Heart right ventricle (tissue), 16 donors: ENCODE measurements around the gene CD300LF. TPM values are rescaled to one million over a fixed set of nuclear protein-coding genes. Genes with fewer than 3 reads are reported as not detected.

ENCODE experiments used
- ATAC-seq, 8 donors: fragments of 200-7000 bp; cut with Tn5 transposase; one replicate each; pipeline ENCODE4 v1.9.1; 2020; ENCODE audit warnings: mild to moderate bottlenecking in 8 of 8, moderate library complexity in 8 of 8, moderate number of reproducible peaks in 1 of 8
- DNase-seq, 2 donors: peaks; one replicate each; pipeline ENCODE4 v3.0.0-alpha.2; 2020
- H3K27ac ChIP-seq, 10 donors: fragments of 200-600 bp; sonication (generic) in 2 of 10; one replicate each; pipeline versions ENCODE4 v1.5.0 to v1.8.0; 2020 to 2022; ENCODE audit warnings: mild to moderate bottlenecking in 3 of 10
- H3K27me3 ChIP-seq, 7 donors: fragments of 200-600 bp; one replicate each; pipeline ENCODE4 v1.8.0; 2021 to 2022; ENCODE audit warnings: mild to moderate bottlenecking in 2 of 7
- H3K36me3 ChIP-seq, 9 donors: fragments of 200-600 bp; sonication (generic) in 1 of 9; one replicate each; pipeline versions ENCODE4 v1.5.0 to v1.8.0; 2020 to 2022; ENCODE audit warnings: mild to moderate bottlenecking in 2 of 9
- H3K4me1 ChIP-seq, 9 donors: fragments of 200-600 bp; sonication (generic) in 1 of 9; one replicate each; pipeline versions ENCODE4 v1.5.0 to v1.8.0; 2020 to 2022; ENCODE audit warnings: mild to moderate bottlenecking in 4 of 9
- H3K4me3 ChIP-seq, 10 donors: fragments of 200-600 bp; sonication (generic) in 2 of 10; one replicate each; pipeline versions ENCODE4 v1.5.0 to v1.8.0; 2020 to 2022; ENCODE audit warnings: mild to moderate bottlenecking in 7 of 10, moderate library complexity in 2 of 10
- H3K9me3 ChIP-seq, 11 donors: fragments of 200-600 bp in 10 of 11; sonication (generic) in 2 of 11; one replicate each; pipeline versions ENCODE4 v1.5.0 to v1.8.0; 2013 to 2022; ENCODE audit warnings: mild to moderate bottlenecking in 2 of 11, control low read depth in 1 of 11, moderate library complexity in 1 of 11
- CTCF ChIP-seq, 9 donors: fragments of 200-600 bp; sonication (generic) in 2 of 9; IDR thresholded peaks; one replicate each; pipeline versions ENCODE4 v1.5.0 to v1.8.0; 2021 to 2022; ENCODE audit warnings: antibody characterized with exemption in 9 of 9, mild to moderate bottlenecking in 5 of 9, moderate library complexity in 1 of 9
- WGBS, 2 donors: extraction: QIAGEN DNeasy Blood & Tissue Kit; methylation state at CpG; one replicate each; pipeline ENCODE4 v1.1.7; 2013; ENCODE audit warnings: inconsistent platforms in 1 of 2; 5-methylcytosine and 5-hydroxymethylcytosine counted together
- intact Hi-C, 10 donors: fragments of 100-400 bp; cut with DNase I; formaldehyde crosslinking; loops; one replicate each; pipeline versions ENCODE4 v1.11.1 to v1.14.2; 2022
- long read RNA-seq, 3 donors: library from polyadenylated mRNA; unstranded; transcript quantifications; one replicate each; pipeline ENCODE4 v2.0.0, GENCODE V29; 2020 to 2021
- polyA plus RNA-seq, 2 donors: library from polyadenylated mRNA; stranded (reverse); fragments of 200-250 nt; gene quantifications; one replicate each; pipeline ENCODE4 v1.2.3, GENCODE V29; 2013
- total RNA-seq, 10 donors: library from RNA; stranded (reverse); fragmentation: NEBNext Ultra II Directional in 3 of 10; extraction: Animal tissue kit (Norgen Biotek cat#: 25700) in 3 of 10; gene quantifications; one replicate each; pipeline versions ENCODE4 v1.2.1 to v1.2.4, GENCODE V29; 2021 to 2023
- donor health status: Arrhythmogenic right ventricular cardiomyopathy.
- donor health status: ischemic (EF 13 %, LVEDD 7.1; RV severe dilation, severe dysfunction).
- donor health status: healthy with polysubstance abuse.
- donor health status: DM: no; HTN: yes; CAD: no.
- donor health status: DM: no; HTN: no; CAD: no.
- donor health status: ischemic (EF 25% LVEDD 6.9; RV normal size, moderate dysfunction).
- donor health status: ischemic (EF 25% LVEDD 5.7; RV mildly dilated, moderate dysfunction).
- donor health status: healthy.
- donor health status: DM: yes; HTN: yes; CAD: no.
- donor health status: Ischemic cardiomyopathy.
- donor health status: ischemic (EF 35%, LVEDD 5.7; RV mildly dilated, moderate dysfunction).
- donor health status: nonischemic (EF 11% LVEDD 7.7; RV severe dilation, severe dysfunction).
- donor health status: DM: yes; HTN: yes; CAD: no.
- donor health status: PGD.
- donor health status: ischemic (EF 29% LVEDD 5.4; RV normal size, mild dysfunction).
- donor health status: nonischemic (EF 23%, LVEDD 6.1; RV moderate dilation, normal function).

The CD300LF gene
- total RNA-seq (1 to 10 TPM in 1 of 10 donors, under 1 TPM in 6, not detected in 3; 0.13 to 4.5 (median 0.34) TPM), polyA plus RNA-seq (under 1 TPM; 0.15 to 0.36 TPM)
- long read RNA-seq, donor 1 = 0 reads
- long read RNA-seq, donor 2 = 0 reads
- long read RNA-seq, donor 3, partial matches to known transcripts = 0 of 1 reads
- long read RNA-seq, donor 3, other reads (novel, unspliced or antisense) = 1 of 1 reads

- no peak for TF ChIP-seq CTCF (IDR thresholded peaks at IDR 0.05)
- H3K4me3 ChIP-seq = peak within 1 kb of the TSS in 5 of 10 donors; percentile 11 to 53 (median 17)
- intact Hi-C loops = no loop called here
- ATAC-seq (peak in 6 of 8 donors; percentile 47 to 76 (median 71)), DNase-seq (peak in 1 of 2 donors; percentile 11)
- H3K9me3 ChIP-seq = no peaks in the 10 kb centered on the region
- H3K27ac ChIP-seq = peak within 1 kb of the TSS in 1 of 10 donors; percentile 82
- H3K27me3 ChIP-seq = peaks cover 0 to 44% (median 28%) of the 10 kb centered on the region in 7 donors
- WGBS, 2 donors = 78 to 79% methylated on average over 8 of the region's 8 CpGs
- H3K4me1 ChIP-seq = peaks cover 0 to 14% (median 0%) of the 10 kb centered on the region in 9 donors
- H3K36me3 ChIP-seq = no peaks in the 10 kb centered on the region
These were observed at the start of gene CD300LF for GRCh38 chr17:74712756-74713155. CD300LF (minus strand) TSS chr17:74712923; CDS start chr17:74712866, 57 bp downstream.

GRCh38 chr17:74761931-74762330, 49.2 kb upstream of the CD300LF start:
- ATAC-seq = no peak
- WGBS, 2 donors = 95 to 96% methylated on average over 11 of the region's 11 CpGs
- H3K27ac ChIP-seq = peak overlapping the region in 1 of 10 donors; percentile 75

GRCh38 chr17:74761419-74761818, 48.7 kb upstream of the CD300LF start:
- no peaks in the 10 kb centered on the region for H3K27me3 ChIP-seq
- WGBS, 2 donors = 79% methylated on average over 5 of the region's 5 CpGs
- TF ChIP-seq CTCF (IDR thresholded peaks at IDR 0.05) = no peak
- DNase-seq (no peak), ATAC-seq (no peak)
- peak overlapping the region in 7 of 10 donors; percentile 39 to 75 (median 66) for H3K27ac ChIP-seq
- peaks cover 33 to 78% (median 50%) of the 10 kb centered on the region in 9 donors for H3K4me1 ChIP-seq
- H3K9me3 ChIP-seq = no peaks in the 10 kb centered on the region
- intact Hi-C loops = no loop called here
- H3K36me3 ChIP-seq = peaks cover 0 to 18% (median 0%) of the 10 kb centered on the region in 9 donors
- H3K4me3 ChIP-seq = no peak overlapping the region

More at GRCh38 chr17:74761931-74762330, 49.2 kb upstream of the CD300LF start:
- intact Hi-C loops = no loop called here
- no peak overlapping the region for H3K4me3 ChIP-seq
- H3K27me3 ChIP-seq = no peaks in the 10 kb centered on the region
- no peaks in the 10 kb centered on the region for H3K9me3 ChIP-seq
- H3K36me3 ChIP-seq = peaks cover 0 to 22% (median 0%) of the 10 kb centered on the region in 9 donors
- peaks cover 30 to 76% (median 45%) of the 10 kb centered on the region in 9 donors for H3K4me1 ChIP-seq
- no peak for DNase-seq
- no peak for TF ChIP-seq CTCF (IDR thresholded peaks at IDR 0.05)

- WGBS, 2 donors = 69 to 78% methylated on average over 7 of the region's 7 CpGs
- no peak for DNase-seq
- peak overlapping the region in 8 of 10 donors; percentile 13 to 75 (median 64) for H3K27ac ChIP-seq
These were observed 47.8 kb upstream of the CD300LF start for GRCh38 chr17:74760404-74761105.

More at GRCh38 chr17:74760404-74761105, 47.8 kb upstream of the CD300LF start:
- Histone ChIP-seq H3K4me1 (peaks cover 33 to 79% (median 51%) of the 10 kb centered on the region in 9 donors), H3K4me3 (no peak overlapping the region), H3K9me3 (no peaks in the 10 kb centered on the region), H3K27me3 (no peaks in the 10 kb centered on the region), H3K36me3 (peaks cover 0 to 10% (median 0%) of the 10 kb centered on the region in 9 donors)
- no peak for TF ChIP-seq CTCF (IDR thresholded peaks at IDR 0.05)
- peak in 5 of 8 donors; percentile 8 to 39 (median 26) for ATAC-seq
- intact Hi-C loops = no loop called here
